T-helper 17 cell (primary cell): ENCODE data around the gene PPP6C. TPM values are rescaled to one million over a fixed set of nuclear protein-coding genes. Genes with fewer than 3 reads are reported as not detected.
"Not testable (repeated sequence)": the region's sequence is repeated elsewhere in the genome, so short reads cannot be mapped to it uniquely, and the experiment has no call there.

Experiments
- ATAC-seq: fragments of 150-1000 bp; cut with Tn5 transposase; 2 replicates; pipeline ENCODE4 v1.10.0; 2021; ENCODE audit warnings: mild to moderate bottlenecking, moderate library complexity
- DNase-seq, 3 donors: peaks; one replicate each; pipeline versions ENCODE4 v3.0.0 to v3.0.0-alpha.2; 2020 to 2021
- H3K9me3 ChIP-seq: one replicate; pipeline ENCODE4 v1.7.0; 2013; ENCODE audit warnings: low read length, mild to moderate bottlenecking; ENCODE audit not compliant: control insufficient read depth, poor library complexity, severe bottlenecking
- H3K27ac Mint-ChIP-seq: one replicate; pipeline ENCODE4 v1.8.0; 2022; ENCODE audit warnings: mild to moderate bottlenecking, moderate library complexity, mixed read lengths
- H3K27me3 Mint-ChIP-seq: one replicate; pipeline ENCODE4 v1.8.0; 2022; ENCODE audit warnings: mixed read lengths
- H3K36me3 Mint-ChIP-seq: one replicate; pipeline ENCODE4 v1.8.0; 2022; ENCODE audit warnings: low read depth, mixed read lengths
- H3K4me1 Mint-ChIP-seq: one replicate; pipeline ENCODE4 v1.8.0; 2022; ENCODE audit warnings: mild to moderate bottlenecking, mixed read lengths
- H3K4me3 Mint-ChIP-seq: one replicate; pipeline ENCODE4 v1.8.0; 2022; ENCODE audit warnings: mild to moderate bottlenecking, moderate library complexity, mixed read lengths
- total RNA-seq, 4 donors: library from RNA in 2 of 4; stranded (reverse) in 2 of 4; gene quantifications; one replicate each; pipeline ENCODE4 v1.2.3 and lab custom pipeline; 2022 to 2026

The PPP6C gene
- total RNA-seq (10 to 100 TPM; 34.3 to 34.6 TPM), total RNA-seq (lab: John Stamatoyannopoulos, UW) (56.5 to 56.8 reads per million in 2 donors)

GRCh38 chr9:125189361-125190289, at the start of gene PPP6C:
TSS of gene PPP6C (minus strand) at chr9:125189803. CDS start at chr9:125189718, 85 bp downstream.
- peak; percentile 96 for ATAC-seq
- no peaks in the 10 kb centered on the region for H3K36me3 Mint-ChIP-seq
- peaks cover 25% of the 10 kb centered on the region for H3K4me1 Mint-ChIP-seq
- H3K27ac Mint-ChIP-seq, result peak within 1 kb of the TSS; percentile 92
- H3K27me3 Mint-ChIP-seq, result no peaks in the 10 kb centered on the region
- H3K9me3 ChIP-seq, result no peaks in the 10 kb centered on the region
- DNase-seq, result peak; percentile 94 to 98 (median 95)
- H3K4me3 Mint-ChIP-seq, result peak within 1 kb of the TSS; percentile 92

- H3K4me3 Mint-ChIP-seq, result peak overlapping the region; percentile 94
- H3K27ac Mint-ChIP-seq, result peak overlapping the region; percentile 98
- peaks cover 16% of the 10 kb centered on the region for H3K36me3 Mint-ChIP-seq
Observed at GRCh38 chr9:125238915-125239446, 49.4 kb upstream of the PPP6C start.

GRCh38 chr9:125238127-125238914, 48.7 kb upstream of the PPP6C start:
- Mint-ChIP-seq H3K36me3 (peaks cover 16% of the 10 kb centered on the region), H3K4me1 (peaks cover 42% of the 10 kb centered on the region), H3K4me3 (peak overlapping the region; percentile 94), H3K27ac (peak overlapping the region; percentile 98), H3K27me3 (no peaks in the 10 kb centered on the region)
- no peaks in the 10 kb centered on the region for H3K9me3 ChIP-seq
- no peak for ATAC-seq
- DNase-seq, result no peak

More at GRCh38 chr9:125238915-125239446, 49.4 kb upstream of the PPP6C start:
- no peaks in the 10 kb centered on the region for H3K9me3 ChIP-seq
- ATAC-seq, result no peak
- DNase-seq, result no peak
- H3K27me3 Mint-ChIP-seq, result no peaks in the 10 kb centered on the region
- peaks cover 42% of the 10 kb centered on the region for H3K4me1 Mint-ChIP-seq

GRCh38 chr9:125236520-125237159, 47.0 kb upstream of the PPP6C start:
- Mint-ChIP-seq H3K4me3 (peak overlapping the region; percentile 94), H3K4me1 (peaks cover 37% of the 10 kb centered on the region), H3K36me3 (peaks cover 16% of the 10 kb centered on the region), H3K27ac (peak overlapping the region; percentile 82)
- not testable (repeated sequence) for H3K9me3 ChIP-seq, ATAC-seq, DNase-seq, H3K27me3 Mint-ChIP-seq

- Mint-ChIP-seq H3K36me3 (peaks cover 12% of the 10 kb centered on the region), H3K27ac (peak overlapping the region; percentile 82), H3K4me3 (peak overlapping the region; percentile 49), H3K27me3 (no peaks in the 10 kb centered on the region), H3K4me1 (peaks cover 31% of the 10 kb centered on the region)
- H3K9me3 ChIP-seq, result no peaks in the 10 kb centered on the region
- DNase-seq (no peak), ATAC-seq (no peak)
Observed at GRCh38 chr9:125235804-125236519, 46.4 kb upstream of the PPP6C start.

GRCh38 chr9:125234099-125234498, 44.5 kb upstream of the PPP6C start:
- DNase-seq, H3K9me3 ChIP-seq, H3K27me3 Mint-ChIP-seq, ATAC-seq, H3K27ac Mint-ChIP-seq: not testable (repeated sequence)
- H3K36me3 Mint-ChIP-seq, result peaks cover 10% of the 10 kb centered on the region
- H3K4me3 Mint-ChIP-seq, result peak overlapping the region; percentile 47
- H3K4me1 Mint-ChIP-seq, result peaks cover 30% of the 10 kb centered on the region

GRCh38 chr9:125233678-125234077, 44.1 kb upstream of the PPP6C start:
- no peaks in the 10 kb centered on the region for H3K9me3 ChIP-seq
- no peak for ATAC-seq
- H3K4me3 Mint-ChIP-seq, result no peak overlapping the region
- DNase-seq, result no peak
- H3K27me3 Mint-ChIP-seq, result no peaks in the 10 kb centered on the region
- peaks cover 26% of the 10 kb centered on the region for H3K4me1 Mint-ChIP-seq
- H3K27ac Mint-ChIP-seq, result no peak overlapping the region
- H3K36me3 Mint-ChIP-seq, result peaks cover 7% of the 10 kb centered on the region

GRCh38 chr9:125227761-125228160, 38.2 kb upstream of the PPP6C start:
- ATAC-seq (no peak), DNase-seq (no peak)
- no peaks in the 10 kb centered on the region for H3K9me3 ChIP-seq
- H3K4me3 Mint-ChIP-seq, result no peak overlapping the region
- H3K36me3 Mint-ChIP-seq, result no peaks in the 10 kb centered on the region
- no peaks in the 10 kb centered on the region for H3K27me3 Mint-ChIP-seq
- no peak overlapping the region for H3K27ac Mint-ChIP-seq
- no peaks in the 10 kb centered on the region for H3K4me1 Mint-ChIP-seq

- H3K4me1 Mint-ChIP-seq, H3K4me3 Mint-ChIP-seq, DNase-seq, H3K9me3 ChIP-seq, ATAC-seq, H3K27me3 Mint-ChIP-seq, H3K27ac Mint-ChIP-seq, H3K36me3 Mint-ChIP-seq: not testable (repeated sequence)
Observed at GRCh38 chr9:125224858-125225257, 35.3 kb upstream of the PPP6C start.

- ATAC-seq, result no peak
- Mint-ChIP-seq H3K4me1 (peaks cover 3% of the 10 kb centered on the region), H3K27me3 (no peaks in the 10 kb centered on the region), H3K4me3 (no peak overlapping the region), H3K36me3 (peaks cover 3% of the 10 kb centered on the region), H3K27ac (no peak overlapping the region)
- DNase-seq, result no peak
- H3K9me3 ChIP-seq, result no peaks in the 10 kb centered on the region
Observed at GRCh38 chr9:125218621-125219020, 29.0 kb upstream of the PPP6C start.

- Mint-ChIP-seq H3K4me1 (peaks cover 3% of the 10 kb centered on the region), H3K4me3 (no peak overlapping the region), H3K27ac (no peak overlapping the region), H3K36me3 (peaks cover 6% of the 10 kb centered on the region), H3K27me3 (no peaks in the 10 kb centered on the region)
- ATAC-seq, result no peak
- DNase-seq, result no peak
- no peaks in the 10 kb centered on the region for H3K9me3 ChIP-seq
Observed at GRCh38 chr9:125214186-125214585, 24.6 kb upstream of the PPP6C start.

- Mint-ChIP-seq H3K27me3 (no peaks in the 10 kb centered on the region), H3K36me3 (peaks cover 16% of the 10 kb centered on the region), H3K4me3 (no peak overlapping the region), H3K4me1 (peaks cover 19% of the 10 kb centered on the region), H3K27ac (peak overlapping the region; percentile 67)
- no peak for DNase-seq
- H3K9me3 ChIP-seq, result no peaks in the 10 kb centered on the region
- ATAC-seq, result no peak
Observed at GRCh38 chr9:125204477-125204876, 14.9 kb upstream of the PPP6C start.
